HepG2 (cell line): ENCODE data around the gene SPRYD3. TPM values are rescaled to one million over a fixed set of nuclear protein-coding genes. Genes with fewer than 3 reads are reported as not detected.
A peak's percentile ranks its signal among the peaks of the same experiment; 100 is the strongest.

ENCODE experiments used
- ATF3 ChIP-seq: sonication (generic); formaldehyde crosslinking; IDR thresholded peaks from 2 replicates; pipeline ENCODE4 v1.4.0; 2020; ENCODE audit warnings: missing genetic modification reagents
- CBX5 ChIP-seq: sonication (generic); formaldehyde crosslinking; IDR thresholded peaks from 2 replicates; pipeline ENCODE4 v1.4.0; 2020; ENCODE audit warnings: missing genetic modification reagents, borderline replicate concordance
- CCDC6 ChIP-seq: sonication (generic); formaldehyde crosslinking; IDR thresholded peaks from 2 replicates; pipeline ENCODE4 v1.8.1; 2022; ENCODE audit warnings: mild to moderate bottlenecking, missing genetic modification reagents, moderate library complexity
- GATA4 ChIP-seq: sonication (generic); IDR thresholded peaks from 2 replicates; pipeline ENCODE4 v1.6.1; 2016; ENCODE audit warnings: antibody characterized with exemption, low read depth, borderline replicate concordance
- KDM1A ChIP-seq: IDR thresholded peaks from 2 replicates; pipeline ENCODE4 v1.6.1; 2016; ENCODE audit warnings: missing compliant biosample characterization
- MATR3 ChIP-seq: sonication (generic); formaldehyde crosslinking; IDR thresholded peaks from 2 replicates; pipeline ENCODE4 v1.4.0; 2020; ENCODE audit warnings: missing genetic modification reagents
- MXD4 ChIP-seq: IDR thresholded peaks from 2 replicates; pipeline ENCODE4 v1.6.1; 2016; ENCODE audit warnings: mild to moderate bottlenecking, missing biosample characterization, missing genetic modification reagents
- NFE2L1 ChIP-seq: sonication (generic); formaldehyde crosslinking; IDR thresholded peaks from 2 replicates; pipeline ENCODE4 v1.4.0; 2020; ENCODE audit warnings: missing genetic modification reagents, mild to moderate bottlenecking, borderline replicate concordance
- NR3C1 ChIP-seq: sonication (generic); formaldehyde crosslinking; IDR thresholded peaks from 2 replicates; pipeline ENCODE4 v1.4.0; 2020; ENCODE audit warnings: missing genetic modification reagents
- PBX3 ChIP-seq: sonication (generic); formaldehyde crosslinking; IDR thresholded peaks from 2 replicates; pipeline ENCODE4 v1.8.1; 2023; ENCODE audit warnings: missing genetic modification reagents, inconsistent platforms, borderline replicate concordance
- SETDB1 ChIP-seq: sonication (generic); formaldehyde crosslinking; IDR thresholded peaks from 2 replicates; pipeline ENCODE4 v1.5.1; 2020; ENCODE audit warnings: missing genetic modification reagents, mild to moderate bottlenecking, borderline replicate concordance
- TCF7L2 ChIP-seq: IDR thresholded peaks from 2 replicates; pipeline ENCODE4 v1.6.1; 2011; ENCODE audit warnings: mild to moderate bottlenecking, low read depth, low read length, moderate library complexity
- ZFAT ChIP-seq: sonication (generic); formaldehyde crosslinking; conservative IDR thresholded peaks from 2 replicates; pipeline ENCODE4 v1.8.1; 2023; ENCODE audit warnings: missing genetic modification reagents, inconsistent platforms
- ZNF24 ChIP-seq: fragments of 450-650 bp; IDR thresholded peaks from 2 replicates; pipeline ENCODE4 v1.6.1; 2017; ENCODE audit warnings: antibody characterized with exemption, mild to moderate bottlenecking
- ZNF501 ChIP-seq: sonication (generic); formaldehyde crosslinking; IDR thresholded peaks from 2 replicates; pipeline ENCODE4 v1.5.1; 2020; ENCODE audit warnings: mild to moderate bottlenecking, moderate library complexity, missing genetic modification reagents
- polyA plus RNA-seq, 8 experiments: library from polyadenylated mRNA; depleted of rRNA in 3 of 8; stranded (reverse) in 7 of 8; unstranded in 1 of 8; fragments of >200 nt; fragmentation: Illumina TruSeq in 4 of 8; extraction: Trizol in 4 of 8; gene quantifications; 2 replicates each; pipeline versions ENCODE4 v1.2.1 to v1.2.3, GENCODE V29; 2011 to 2016; ENCODE audit warnings: low read depth in 4 of 8, missing spikeins in 1 of 8, mixed read lengths in 1 of 8; ENCODE audit not compliant: insufficient read depth in 1 of 8
- total RNA-seq, 5 experiments: library from RNA; depleted of rRNA; stranded (reverse); fragments of >200 nt; fragmentation: Illumina TruSeq; extraction: Trizol; gene quantifications; 2 replicates each; pipeline ENCODE4 v1.2.3, GENCODE V29; 2016; ENCODE audit warnings: low read depth in 1 of 5
- TF ChIP-seq, protein P1 (sequence below): sonication (generic); formaldehyde crosslinking; IDR thresholded peaks from 2 replicates; pipeline ENCODE4 v1.4.0; 2020; ENCODE audit warnings: missing genetic modification reagents
- TF ChIP-seq, protein P2 (sequence below): sonication (generic); formaldehyde crosslinking; IDR thresholded peaks from 2 replicates; pipeline ENCODE4 v1.5.0; 2020; ENCODE audit warnings: mild to moderate bottlenecking, missing genetic modification reagents
- TF ChIP-seq, protein P3 (sequence below): sonication (generic); formaldehyde crosslinking; IDR thresholded peaks from 2 replicates; pipeline ENCODE4 v1.8.0; 2022; ENCODE audit warnings: missing genetic modification reagents, mild to moderate bottlenecking, inconsistent platforms, borderline replicate concordance
- TF ChIP-seq, protein P4 (sequence below): sonication (generic); formaldehyde crosslinking; IDR thresholded peaks from 2 replicates; pipeline ENCODE4 v1.5.0; 2020; ENCODE audit warnings: mild to moderate bottlenecking, missing genetic modification reagents

Gene SPRYD3
- total and polyA plus RNA-seq, 2 of the 13 experiments (the other 11 are each of a cell fraction or from before 2014, with no cell fraction given), result 9.0 to 9.2 TPM

GRCh38 chr12:53079226-53080117 is at the start of gene SPRYD3 (continued):
- TF ChIP-seq, protein P1, sequence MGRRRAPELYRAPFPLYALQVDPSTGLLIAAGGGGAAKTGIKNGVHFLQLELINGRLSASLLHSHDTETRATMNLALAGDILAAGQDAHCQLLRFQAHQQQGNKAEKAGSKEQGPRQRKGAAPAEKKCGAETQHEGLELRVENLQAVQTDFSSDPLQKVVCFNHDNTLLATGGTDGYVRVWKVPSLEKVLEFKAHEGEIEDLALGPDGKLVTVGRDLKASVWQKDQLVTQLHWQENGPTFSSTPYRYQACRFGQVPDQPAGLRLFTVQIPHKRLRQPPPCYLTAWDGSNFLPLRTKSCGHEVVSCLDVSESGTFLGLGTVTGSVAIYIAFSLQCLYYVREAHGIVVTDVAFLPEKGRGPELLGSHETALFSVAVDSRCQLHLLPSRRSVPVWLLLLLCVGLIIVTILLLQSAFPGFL (CRISPR knock-in tag), result no peak
- TF ChIP-seq TCF7L2 (no peak), MXD4 (CRISPR knock-in tag) (no peak; the same call in 1 of the 2 replicates), KDM1A (CRISPR knock-in tag) (no peak), ZFAT (CRISPR knock-in tag) (no peak), MATR3 (CRISPR knock-in tag) (no peak), NR3C1 (no peak), ZNF501 (CRISPR knock-in tag) (peak; percentile 64), NFE2L1 (CRISPR knock-in tag) (no peak), GATA4 (no peak), CBX5 (CRISPR knock-in tag) (no peak), ATF3 (CRISPR knock-in tag) (0 out of 2 replicates have a peak, but pooled peaks have one; percentile 35), ZNF24 (no peak), CCDC6 (CRISPR knock-in tag) (no peak), SETDB1 (CRISPR knock-in tag) (no peak), PBX3 (peak; percentile 91; the same call in 1 of the 2 replicates)
- TF ChIP-seq, protein P2, sequence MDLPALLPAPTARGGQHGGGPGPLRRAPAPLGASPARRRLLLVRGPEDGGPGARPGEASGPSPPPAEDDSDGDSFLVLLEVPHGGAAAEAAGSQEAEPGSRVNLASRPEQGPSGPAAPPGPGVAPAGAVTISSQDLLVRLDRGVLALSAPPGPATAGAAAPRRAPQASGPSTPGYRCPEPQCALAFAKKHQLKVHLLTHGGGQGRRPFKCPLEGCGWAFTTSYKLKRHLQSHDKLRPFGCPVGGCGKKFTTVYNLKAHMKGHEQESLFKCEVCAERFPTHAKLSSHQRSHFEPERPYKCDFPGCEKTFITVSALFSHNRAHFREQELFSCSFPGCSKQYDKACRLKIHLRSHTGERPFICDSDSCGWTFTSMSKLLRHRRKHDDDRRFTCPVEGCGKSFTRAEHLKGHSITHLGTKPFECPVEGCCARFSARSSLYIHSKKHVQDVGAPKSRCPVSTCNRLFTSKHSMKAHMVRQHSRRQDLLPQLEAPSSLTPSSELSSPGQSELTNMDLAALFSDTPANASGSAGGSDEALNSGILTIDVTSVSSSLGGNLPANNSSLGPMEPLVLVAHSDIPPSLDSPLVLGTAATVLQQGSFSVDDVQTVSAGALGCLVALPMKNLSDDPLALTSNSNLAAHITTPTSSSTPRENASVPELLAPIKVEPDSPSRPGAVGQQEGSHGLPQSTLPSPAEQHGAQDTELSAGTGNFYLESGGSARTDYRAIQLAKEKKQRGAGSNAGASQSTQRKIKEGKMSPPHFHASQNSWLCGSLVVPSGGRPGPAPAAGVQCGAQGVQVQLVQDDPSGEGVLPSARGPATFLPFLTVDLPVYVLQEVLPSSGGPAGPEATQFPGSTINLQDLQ, result no peak; the same call in 1 of the 2 replicates
- TF ChIP-seq, protein P3, sequence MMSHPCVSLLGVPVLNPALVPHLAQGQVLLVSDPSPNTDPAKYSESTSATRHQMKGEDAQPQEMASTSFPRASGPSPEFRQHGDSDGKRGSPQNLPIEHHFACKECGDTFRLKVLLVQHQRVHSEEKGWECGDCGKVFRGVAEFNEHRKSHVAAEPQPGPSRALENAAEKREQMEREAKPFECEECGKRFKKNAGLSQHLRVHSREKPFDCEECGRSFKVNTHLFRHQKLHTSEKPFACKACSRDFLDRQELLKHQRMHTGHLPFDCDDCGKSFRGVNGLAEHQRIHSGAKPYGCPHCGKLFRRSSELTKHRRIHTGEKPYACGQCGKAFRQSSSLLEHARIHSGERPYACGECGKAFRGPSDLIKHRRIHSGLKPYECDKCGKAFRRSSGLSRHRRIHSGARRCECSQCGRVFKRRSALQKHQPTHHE (CRISPR knock-in tag), result no peak; the same call in 1 of the 2 replicates
- TF ChIP-seq, protein P4, sequence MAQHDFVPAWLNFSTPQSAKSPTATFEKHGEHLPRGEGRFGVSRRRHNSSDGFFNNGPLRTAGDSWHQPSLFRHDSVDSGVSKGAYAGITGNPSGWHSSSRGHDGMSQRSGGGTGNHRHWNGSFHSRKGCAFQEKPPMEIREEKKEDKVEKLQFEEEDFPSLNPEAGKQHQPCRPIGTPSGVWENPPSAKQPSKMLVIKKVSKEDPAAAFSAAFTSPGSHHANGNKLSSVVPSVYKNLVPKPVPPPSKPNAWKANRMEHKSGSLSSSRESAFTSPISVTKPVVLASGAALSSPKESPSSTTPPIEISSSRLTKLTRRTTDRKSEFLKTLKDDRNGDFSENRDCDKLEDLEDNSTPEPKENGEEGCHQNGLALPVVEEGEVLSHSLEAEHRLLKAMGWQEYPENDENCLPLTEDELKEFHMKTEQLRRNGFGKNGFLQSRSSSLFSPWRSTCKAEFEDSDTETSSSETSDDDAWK (CRISPR knock-in tag), result no peak
